Measurements from ENCODE around the gene IARS2. TPM values are rescaled to one million over a fixed set of nuclear protein-coding genes. Genes with fewer than 3 reads are reported as not detected.
A peak's percentile ranks its signal among the peaks of the same experiment; 100 is the strongest.
"Not testable (repeated sequence)": the region's sequence is repeated elsewhere in the genome, so short reads cannot be mapped to it uniquely, and the experiment has no call there.

IARS2 gene
- total RNA-seq, 1 donor from 2014 or later: 37.6 TPM

GRCh38 chr1:220092694-220093093, 1.2 kb upstream of the IARS2 start:
- H3K36me3 ChIP-seq: peaks cover 0 to 14% of the 10 kb centered on the region in 2 donors
- intact Hi-C loops (cut with DNase I): loop anchor here (5.0 kb wide), 1 partner anchor 45 kb away; the partner anchor contains the start of gene EPRS1
- no peak overlapping the region for H3K27ac ChIP-seq
- no peaks in the 10 kb centered on the region for H3K27me3 ChIP-seq
- H3K4me3 ChIP-seq: no peak overlapping the region
- peaks cover 25% of the 10 kb centered on the region for H3K4me1 ChIP-seq
- TF ChIP-seq CTCF (IDR thresholded peaks at IDR 0.05) (no peak), POLR2A (IDR thresholded peaks at IDR 0.05) (no peak), POLR2AphosphoS5 (IDR thresholded peaks at IDR 0.05; ENCODE audit: insufficient read depth in 1 of 2, low read depth in 1 of 2) (no peak)
- no peaks in the 10 kb centered on the region for H3K9me3 ChIP-seq
- no peak for DNase-seq (ENCODE audit: extremely low spot score in 2 of 2)

GRCh38 chr1:220093361-220094015, 444 bp upstream of the IARS2 start:
- H3K27me3 ChIP-seq: no peaks in the 10 kb centered on the region
- H3K27ac ChIP-seq: peak overlapping the region; percentile 41
- no peaks in the 10 kb centered on the region for H3K9me3 ChIP-seq
- TF ChIP-seq POLR2A (IDR thresholded peaks at IDR 0.05): no peak
- peak in 1 of 2 donors; percentile 31 for TF ChIP-seq POLR2AphosphoS5 (IDR thresholded peaks at IDR 0.05; ENCODE audit: insufficient read depth in 1 of 2, low read depth in 1 of 2)
- DNase-seq (ENCODE audit: extremely low spot score in 2 of 2): no peak
- H3K4me3 ChIP-seq: peak overlapping the region; percentile 82 to 89
- peaks cover 0 to 16% of the 10 kb centered on the region in 2 donors for H3K36me3 ChIP-seq
- peaks cover 25% of the 10 kb centered on the region for H3K4me1 ChIP-seq
- intact Hi-C loops (cut with DNase I): loop anchor here (5.0 kb wide), 1 partner anchor 46 kb away; the partner anchor contains the start of gene EPRS1

GRCh38 chr1:220099826-220100225, 5.9 kb downstream of the IARS2 start:
- peaks cover 0 to 55% of the 10 kb centered on the region in 2 donors for H3K36me3 ChIP-seq

GRCh38 chr1:220110473-220110872, 16.5 kb downstream of the IARS2 start:
- H3K9me3 ChIP-seq; H3K27me3 ChIP-seq; DNase-seq (ENCODE audit: extremely low spot score in 2 of 2); H3K4me3 ChIP-seq; H3K4me1 ChIP-seq; H3K27ac ChIP-seq; intact Hi-C loops (cut with DNase I): not testable (repeated sequence)
- H3K36me3 ChIP-seq: peaks cover 0 to 64% of the 10 kb centered on the region in 2 donors

More at GRCh38 chr1:220099826-220100225, 5.9 kb downstream of the IARS2 start:
- Histone ChIP-seq H3K4me1 (peaks cover 20% of the 10 kb centered on the region), H3K27me3 (no peaks in the 10 kb centered on the region), H3K4me3 (no peak overlapping the region), H3K27ac (no peak overlapping the region), H3K9me3 (no peaks in the 10 kb centered on the region)
- TF ChIP-seq CTCF (IDR thresholded peaks at IDR 0.05): no peak
- no peak for TF ChIP-seq POLR2AphosphoS5 (IDR thresholded peaks at IDR 0.05; ENCODE audit: insufficient read depth in 1 of 2, low read depth in 1 of 2)
- no peak for TF ChIP-seq POLR2A (IDR thresholded peaks at IDR 0.05)
- intact Hi-C loops (cut with DNase I): no loop called here
- DNase-seq (ENCODE audit: extremely low spot score in 2 of 2): no peak

GRCh38 chr1:220112600-220112999, 18.7 kb downstream of the IARS2 start:
- peaks cover 0 to 57% of the 10 kb centered on the region in 2 donors for H3K36me3 ChIP-seq
- H3K4me3 ChIP-seq; H3K27ac ChIP-seq; H3K27me3 ChIP-seq; H3K4me1 ChIP-seq; H3K9me3 ChIP-seq; DNase-seq (ENCODE audit: extremely low spot score in 2 of 2); intact Hi-C loops (cut with DNase I): not testable (repeated sequence)

- intact Hi-C loops (cut with DNase I): no loop called here
- Histone ChIP-seq H3K27ac (no peak overlapping the region), H3K9me3 (no peaks in the 10 kb centered on the region), H3K36me3 (peaks cover 0 to 52% of the 10 kb centered on the region in 2 donors), H3K4me3 (no peak overlapping the region), H3K4me1 (no peaks in the 10 kb centered on the region), H3K27me3 (no peaks in the 10 kb centered on the region)
- no peak for DNase-seq (ENCODE audit: extremely low spot score in 2 of 2)
- TF ChIP-seq POLR2AphosphoS5 (IDR thresholded peaks at IDR 0.05; ENCODE audit: insufficient read depth in 1 of 2, low read depth in 1 of 2): no peak
- peak in 1 of 3 experiments; percentile 20 for TF ChIP-seq CTCF (IDR thresholded peaks at IDR 0.05)
Measured at GRCh38 chr1:220113136-220113695, 19.3 kb downstream of the IARS2 start.

Data from vagina (tissue), 2 donors.